H9 (cell line): Measurements from ENCODE around the gene VTCN1. TPM values are rescaled to one million over a fixed set of nuclear protein-coding genes. Genes with fewer than 3 reads are reported as not detected.

ENCODE experiments used
- DNase-seq: peaks from one replicate; pipeline ENCODE4 v3.0.0-alpha.2; 2017
- H2AFZ ChIP-seq: one replicate; pipeline ENCODE4 v1.6.1; 2013; ENCODE audit warnings: mild to moderate bottlenecking, low read length, control low read depth, moderate library complexity
- H2AK5ac ChIP-seq: 2 replicates; pipeline ENCODE4 v1.6.1; 2013; ENCODE audit warnings: low read length, control low read depth, mixed read lengths; ENCODE audit not compliant: insufficient read length
- H2BK120ac ChIP-seq: one replicate; pipeline ENCODE4 v1.6.1; 2013; ENCODE audit warnings: low read depth, mild to moderate bottlenecking, low read length, control low read depth, inconsistent platforms; ENCODE audit not compliant: poor library complexity, severe bottlenecking
- H2BK12ac ChIP-seq: 2 replicates; pipeline ENCODE4 v1.6.1; 2013; ENCODE audit warnings: low read length, control low read depth, mixed read lengths, low read depth; ENCODE audit not compliant: insufficient read length
- H2BK15ac ChIP-seq: 2 replicates; pipeline ENCODE4 v1.6.1; 2013; ENCODE audit warnings: low read depth, low read length, control low read depth
- H2BK20ac ChIP-seq: one replicate; pipeline ENCODE4 v1.6.1; 2013; ENCODE audit warnings: low read depth, mild to moderate bottlenecking, low read length, control low read depth, inconsistent platforms; ENCODE audit not compliant: poor library complexity, severe bottlenecking
- H2BK5ac ChIP-seq: 2 replicates; pipeline ENCODE4 v1.6.1; 2013; ENCODE audit warnings: low read length, control low read depth, mixed read lengths; ENCODE audit not compliant: insufficient read length
- H3K14ac ChIP-seq: 2 replicates; pipeline ENCODE4 v1.6.1; 2013; ENCODE audit warnings: low read length, control low read depth; ENCODE audit not compliant: insufficient read depth
- H3K18ac ChIP-seq: 2 replicates; pipeline ENCODE4 v1.6.1; 2013; ENCODE audit warnings: low read depth, mild to moderate bottlenecking, mixed read lengths, low read length, control low read depth; ENCODE audit not compliant: insufficient read length
- H3K23ac ChIP-seq: 2 replicates; pipeline ENCODE4 v1.6.1; 2013; ENCODE audit warnings: low read length, control low read depth, mixed read lengths, low read depth; ENCODE audit not compliant: insufficient read length
- H3K23me2 ChIP-seq: 2 replicates; pipeline ENCODE4 v1.6.1; 2013; ENCODE audit warnings: low read depth, mild to moderate bottlenecking, mixed read lengths, low read length, control low read depth; ENCODE audit not compliant: insufficient read length, poor library complexity, severe bottlenecking
- H3K27ac ChIP-seq: 2 replicates; pipeline ENCODE4 v1.5.1; 2013; ENCODE audit warnings: low read length, control low read depth, mixed read lengths, low read depth; ENCODE audit not compliant: insufficient read length
- H3K27me3 ChIP-seq: 2 replicates; pipeline ENCODE4 v1.6.1; 2013; ENCODE audit warnings: low read length, control low read depth, inconsistent platforms; ENCODE audit not compliant: insufficient read depth
- H3K4ac ChIP-seq: 2 replicates; pipeline ENCODE4 v1.6.1; 2013; ENCODE audit warnings: low read depth, mild to moderate bottlenecking, control low read depth, inconsistent platforms, low read length, moderate library complexity
- H3K4me1 ChIP-seq: 2 replicates; pipeline ENCODE4 v1.6.1; 2013; ENCODE audit warnings: low read length, control low read depth, inconsistent platforms; ENCODE audit not compliant: insufficient read depth
- H3K4me2 ChIP-seq: 2 replicates; pipeline ENCODE4 v1.6.1; 2013; ENCODE audit warnings: low read length, control low read depth, mixed read lengths; ENCODE audit not compliant: insufficient read length, insufficient read depth
- H3K56ac ChIP-seq: 2 replicates; pipeline ENCODE4 v1.6.1; 2013; ENCODE audit warnings: low read depth, mild to moderate bottlenecking, mixed read lengths, low read length, control low read depth; ENCODE audit not compliant: insufficient read length
- H3K79me1 ChIP-seq: 2 replicates; pipeline ENCODE4 v1.6.1; 2013; ENCODE audit warnings: low read depth, mild to moderate bottlenecking, moderate library complexity, low read length, control low read depth, inconsistent platforms; ENCODE audit not compliant: insufficient read depth, poor library complexity, severe bottlenecking
- H3K79me2 ChIP-seq: 2 replicates; pipeline ENCODE4 v1.6.1; 2013; ENCODE audit warnings: low read length, control low read depth, inconsistent platforms; ENCODE audit not compliant: insufficient read depth
- H3K9ac ChIP-seq: 2 replicates; pipeline ENCODE4 v1.6.1; 2013; ENCODE audit warnings: low read length, control low read depth, mixed read lengths; ENCODE audit not compliant: insufficient read length; ENCODE audit errors: extremely low read depth
- H3K9me3 ChIP-seq: one replicate; pipeline ENCODE4 v1.6.1; 2013; ENCODE audit warnings: low read depth, low read length, inconsistent platforms; ENCODE audit not compliant: control insufficient read depth
- H3T11ph ChIP-seq: one replicate; pipeline ENCODE4 v1.6.1; 2013; ENCODE audit warnings: mild to moderate bottlenecking, low read length, control low read depth, inconsistent platforms
- H4K20me1 ChIP-seq: one replicate; pipeline ENCODE4 v1.6.1; 2013; ENCODE audit not compliant: control insufficient read depth, insufficient read length, insufficient read depth
- H4K5ac ChIP-seq: 2 replicates; pipeline ENCODE4 v1.6.1; 2013; ENCODE audit warnings: low read depth, mild to moderate bottlenecking, mixed read lengths, low read length, control low read depth; ENCODE audit not compliant: insufficient read length
- H4K8ac ChIP-seq: replicated peaks from 2 replicates; pipeline ENCODE4 v1.6.1; 2013; ENCODE audit warnings: low read length, control low read depth, mixed read lengths, low read depth; ENCODE audit not compliant: insufficient read length
- H4K91ac ChIP-seq: 2 replicates; pipeline ENCODE4 v1.6.1; 2013; ENCODE audit warnings: low read depth, mild to moderate bottlenecking, moderate library complexity, mixed read lengths, low read length, control low read depth; ENCODE audit not compliant: insufficient read length
- H3K27ac Mint-ChIP-seq, 3 experiments: 2 replicates in 2 of 3; 3 replicates in 1 of 3; pipeline ENCODE4 v1.8.0; 2020 to 2021; ENCODE audit warnings: mixed read lengths in 3 of 3, mild to moderate bottlenecking in 1 of 3, moderate library complexity in 1 of 3
- H3K27me3 Mint-ChIP-seq: 2 replicates; pipeline ENCODE4 v1.8.0; 2021; ENCODE audit warnings: low read depth, mild to moderate bottlenecking, moderate library complexity, mixed read lengths
- H3K36me3 Mint-ChIP-seq, 3 experiments: 2 replicates in 2 of 3; 3 replicates in 1 of 3; pipeline ENCODE4 v1.8.0; 2020 to 2021; ENCODE audit warnings: low read depth in 3 of 3, mixed read lengths in 3 of 3; ENCODE audit not compliant: insufficient read depth in 1 of 3
- H3K4me1 Mint-ChIP-seq, 2 experiments: 2 replicates each; pipeline ENCODE4 v1.8.0; 2020; ENCODE audit warnings: mixed read lengths in 2 of 2
- H3K4me3 Mint-ChIP-seq, 2 experiments: 2 replicates in 1 of 2; 3 replicates in 1 of 2; pipeline ENCODE4 v1.8.0; 2020 to 2021; ENCODE audit warnings: mild to moderate bottlenecking in 2 of 2, mixed read lengths in 2 of 2, moderate library complexity in 1 of 2
- H3K9me3 Mint-ChIP-seq, 2 experiments: 2 replicates in 1 of 2; 3 replicates in 1 of 2; pipeline ENCODE4 v1.8.0; 2020; ENCODE audit warnings: mild to moderate bottlenecking in 2 of 2, mixed read lengths in 2 of 2, moderate library complexity in 1 of 2
- WGBS: extraction: QIAGEN DNeasy Blood & Tissue Kit; methylation state at CpG from one replicate; pipeline ENCODE4 v1.1.7; 2013; ENCODE audit warnings: missing lambda C conversion rate, low lambda C conversion rate, mixed read lengths; ENCODE audit not compliant: insufficient read length; ENCODE audit errors: extremely low coverage; 5-methylcytosine and 5-hydroxymethylcytosine counted together
- total RNA-seq: library from RNA; stranded (reverse); gene quantifications from 2 replicates; pipeline ENCODE4 v1.2.1, GENCODE V29; 2021
- TF ChIP-seq, protein P1 (sequence below): fragments of 200-600 bp; sonication (generic); conservative IDR thresholded peaks from 3 replicates; pipeline ENCODE4 v1.8.0; 2021; ENCODE audit warnings: antibody characterized with exemption, mild to moderate bottlenecking

Gene VTCN1
- total RNA-seq, 1 experiment from 2014 or later = 0.33 TPM

DNA sequence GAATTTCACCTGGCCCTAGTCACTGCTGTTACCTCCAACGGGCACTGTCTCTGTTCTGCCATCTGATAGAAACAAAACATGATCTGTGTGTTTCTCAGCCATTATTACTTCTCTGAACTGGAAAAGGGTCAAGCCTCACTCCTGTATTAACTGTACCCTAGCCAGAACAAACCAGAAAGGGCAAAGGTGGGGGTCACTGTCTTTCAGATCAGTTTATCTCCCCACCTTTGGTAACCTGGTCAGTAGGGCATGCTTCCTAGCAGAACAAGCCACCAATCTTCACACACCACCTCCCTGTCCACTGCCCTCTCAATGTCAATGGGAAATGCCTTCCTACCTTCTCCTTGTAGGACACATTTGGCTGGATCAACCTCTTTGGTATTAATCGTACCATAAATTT lies 93.0 kb downstream of the VTCN1 start:
- Histone ChIP-seq H2BK20ac (no peak overlapping the region), H3K9ac (no peak overlapping the region), H3K4me1 (no peaks in the 10 kb centered on the region), H3K56ac (no peak overlapping the region), H4K8ac (no peak overlapping the region), H3K9me3 (no peaks in the 10 kb centered on the region), H2BK12ac (no peak overlapping the region), H2AK5ac (no peak overlapping the region), H2AFZ (no peak overlapping the region), H3K23me2 (peaks cover 8% of the 10 kb centered on the region), H3K79me2 (no peaks in the 10 kb centered on the region), H4K20me1 (no peaks in the 10 kb centered on the region), H2BK15ac (no peak overlapping the region), H3K27me3 (no peaks in the 10 kb centered on the region), H2BK120ac (no peak overlapping the region), H3K27ac (no peak overlapping the region), H3K4ac (no peak overlapping the region), H3K18ac (no peak overlapping the region), H3K14ac (no peak overlapping the region), H4K91ac (no peak overlapping the region), H2BK5ac (no peak overlapping the region), H4K5ac (no peak overlapping the region), H3K23ac (no peak overlapping the region), H3K4me2 (no peak overlapping the region), H3T11ph (no peak overlapping the region), H3K79me1 (no peaks in the 10 kb centered on the region)
- DNase-seq = no peak
- H3K4me1 Mint-ChIP-seq = peaks cover 18 to 19% of the 10 kb centered on the region in 2 experiments
- no peak overlapping the region for H3K4me3 Mint-ChIP-seq
- peaks cover 16 to 44% (median 42%) of the 10 kb centered on the region in 3 experiments; a peak in 6 of 7 replicates for H3K36me3 Mint-ChIP-seq
- no peaks in the 10 kb centered on the region; the same call in 1 of the 2 replicates for H3K27me3 Mint-ChIP-seq
- peaks cover 0 to under 1% of the 10 kb centered on the region in 2 experiments; a peak in 1 of 5 replicates for H3K9me3 Mint-ChIP-seq
- TF ChIP-seq, protein P1, sequence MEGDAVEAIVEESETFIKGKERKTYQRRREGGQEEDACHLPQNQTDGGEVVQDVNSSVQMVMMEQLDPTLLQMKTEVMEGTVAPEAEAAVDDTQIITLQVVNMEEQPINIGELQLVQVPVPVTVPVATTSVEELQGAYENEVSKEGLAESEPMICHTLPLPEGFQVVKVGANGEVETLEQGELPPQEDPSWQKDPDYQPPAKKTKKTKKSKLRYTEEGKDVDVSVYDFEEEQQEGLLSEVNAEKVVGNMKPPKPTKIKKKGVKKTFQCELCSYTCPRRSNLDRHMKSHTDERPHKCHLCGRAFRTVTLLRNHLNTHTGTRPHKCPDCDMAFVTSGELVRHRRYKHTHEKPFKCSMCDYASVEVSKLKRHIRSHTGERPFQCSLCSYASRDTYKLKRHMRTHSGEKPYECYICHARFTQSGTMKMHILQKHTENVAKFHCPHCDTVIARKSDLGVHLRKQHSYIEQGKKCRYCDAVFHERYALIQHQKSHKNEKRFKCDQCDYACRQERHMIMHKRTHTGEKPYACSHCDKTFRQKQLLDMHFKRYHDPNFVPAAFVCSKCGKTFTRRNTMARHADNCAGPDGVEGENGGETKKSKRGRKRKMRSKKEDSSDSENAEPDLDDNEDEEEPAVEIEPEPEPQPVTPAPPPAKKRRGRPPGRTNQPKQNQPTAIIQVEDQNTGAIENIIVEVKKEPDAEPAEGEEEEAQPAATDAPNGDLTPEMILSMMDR = no peak
- no CpG with 5 or more reads among the region's 2 CpGs for WGBS
- peak overlapping the region in 1 of 3 experiments; percentile 50; a peak in 1 of 7 replicates for H3K27ac Mint-ChIP-seq
